Measurements from ENCODE around the gene OTUB2.

OTUB2 gene

DNA sequence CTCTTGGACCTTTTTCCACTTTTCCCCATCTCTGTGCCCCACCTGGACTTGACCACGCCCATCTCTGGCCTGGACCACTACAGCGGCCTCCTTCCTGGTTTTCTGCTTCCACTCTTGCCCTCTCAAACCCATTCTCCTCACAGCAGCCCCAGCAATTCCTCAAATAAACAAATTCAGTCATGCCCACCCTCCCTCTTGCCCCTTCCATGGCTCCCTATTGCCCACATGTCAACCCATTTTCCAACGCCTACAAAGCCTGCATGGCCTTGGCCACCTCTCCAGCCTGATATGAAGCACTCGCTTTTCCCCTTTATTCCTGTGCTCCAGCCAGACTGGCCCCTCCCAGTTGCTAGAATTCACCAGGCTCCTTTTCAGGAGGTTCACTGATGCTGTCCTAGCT lies 5.9 kb upstream of the OTUB2 start:
- TF ChIP-seq POLR2AphosphoS5 (IDR thresholded peaks at IDR 0.05; ENCODE audit: low read depth) (no peak), SPI1 (IDR thresholded peaks at IDR 0.05; ENCODE audit: borderline replicate concordance, low read depth) (no peak), GABPA (IDR thresholded peaks at IDR 0.05; ENCODE audit: low read depth) (no peak)
- TF ChIP-seq, protein P1, sequence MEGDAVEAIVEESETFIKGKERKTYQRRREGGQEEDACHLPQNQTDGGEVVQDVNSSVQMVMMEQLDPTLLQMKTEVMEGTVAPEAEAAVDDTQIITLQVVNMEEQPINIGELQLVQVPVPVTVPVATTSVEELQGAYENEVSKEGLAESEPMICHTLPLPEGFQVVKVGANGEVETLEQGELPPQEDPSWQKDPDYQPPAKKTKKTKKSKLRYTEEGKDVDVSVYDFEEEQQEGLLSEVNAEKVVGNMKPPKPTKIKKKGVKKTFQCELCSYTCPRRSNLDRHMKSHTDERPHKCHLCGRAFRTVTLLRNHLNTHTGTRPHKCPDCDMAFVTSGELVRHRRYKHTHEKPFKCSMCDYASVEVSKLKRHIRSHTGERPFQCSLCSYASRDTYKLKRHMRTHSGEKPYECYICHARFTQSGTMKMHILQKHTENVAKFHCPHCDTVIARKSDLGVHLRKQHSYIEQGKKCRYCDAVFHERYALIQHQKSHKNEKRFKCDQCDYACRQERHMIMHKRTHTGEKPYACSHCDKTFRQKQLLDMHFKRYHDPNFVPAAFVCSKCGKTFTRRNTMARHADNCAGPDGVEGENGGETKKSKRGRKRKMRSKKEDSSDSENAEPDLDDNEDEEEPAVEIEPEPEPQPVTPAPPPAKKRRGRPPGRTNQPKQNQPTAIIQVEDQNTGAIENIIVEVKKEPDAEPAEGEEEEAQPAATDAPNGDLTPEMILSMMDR (IDR thresholded peaks at IDR 0.05; ENCODE audit: insufficient read depth, low read length) = no peak
- TF ChIP-seq, protein P2, sequence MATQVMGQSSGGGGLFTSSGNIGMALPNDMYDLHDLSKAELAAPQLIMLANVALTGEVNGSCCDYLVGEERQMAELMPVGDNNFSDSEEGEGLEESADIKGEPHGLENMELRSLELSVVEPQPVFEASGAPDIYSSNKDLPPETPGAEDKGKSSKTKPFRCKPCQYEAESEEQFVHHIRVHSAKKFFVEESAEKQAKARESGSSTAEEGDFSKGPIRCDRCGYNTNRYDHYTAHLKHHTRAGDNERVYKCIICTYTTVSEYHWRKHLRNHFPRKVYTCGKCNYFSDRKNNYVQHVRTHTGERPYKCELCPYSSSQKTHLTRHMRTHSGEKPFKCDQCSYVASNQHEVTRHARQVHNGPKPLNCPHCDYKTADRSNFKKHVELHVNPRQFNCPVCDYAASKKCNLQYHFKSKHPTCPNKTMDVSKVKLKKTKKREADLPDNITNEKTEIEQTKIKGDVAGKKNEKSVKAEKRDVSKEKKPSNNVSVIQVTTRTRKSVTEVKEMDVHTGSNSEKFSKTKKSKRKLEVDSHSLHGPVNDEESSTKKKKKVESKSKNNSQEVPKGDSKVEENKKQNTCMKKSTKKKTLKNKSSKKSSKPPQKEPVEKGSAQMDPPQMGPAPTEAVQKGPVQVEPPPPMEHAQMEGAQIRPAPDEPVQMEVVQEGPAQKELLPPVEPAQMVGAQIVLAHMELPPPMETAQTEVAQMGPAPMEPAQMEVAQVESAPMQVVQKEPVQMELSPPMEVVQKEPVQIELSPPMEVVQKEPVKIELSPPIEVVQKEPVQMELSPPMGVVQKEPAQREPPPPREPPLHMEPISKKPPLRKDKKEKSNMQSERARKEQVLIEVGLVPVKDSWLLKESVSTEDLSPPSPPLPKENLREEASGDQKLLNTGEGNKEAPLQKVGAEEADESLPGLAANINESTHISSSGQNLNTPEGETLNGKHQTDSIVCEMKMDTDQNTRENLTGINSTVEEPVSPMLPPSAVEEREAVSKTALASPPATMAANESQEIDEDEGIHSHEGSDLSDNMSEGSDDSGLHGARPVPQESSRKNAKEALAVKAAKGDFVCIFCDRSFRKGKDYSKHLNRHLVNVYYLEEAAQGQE (IDR thresholded peaks at IDR 0.05; ENCODE audit: insufficient replicate concordance, low read depth) = no peak
- H3K4me3 ChIP-seq (replicated peaks; ENCODE audit: insufficient read depth, low read length) = no peak overlapping the region
- H3K27me3 ChIP-seq (ENCODE audit: insufficient read depth, poor library complexity, severe bottlenecking) = no peaks in the 10 kb centered on the region
- DNase-seq (ENCODE audit: low read depth in 1 of 2, low spot score in 1 of 2) = no peak
- H3K27ac ChIP-seq (replicated peaks) = no peak overlapping the region

DNA sequence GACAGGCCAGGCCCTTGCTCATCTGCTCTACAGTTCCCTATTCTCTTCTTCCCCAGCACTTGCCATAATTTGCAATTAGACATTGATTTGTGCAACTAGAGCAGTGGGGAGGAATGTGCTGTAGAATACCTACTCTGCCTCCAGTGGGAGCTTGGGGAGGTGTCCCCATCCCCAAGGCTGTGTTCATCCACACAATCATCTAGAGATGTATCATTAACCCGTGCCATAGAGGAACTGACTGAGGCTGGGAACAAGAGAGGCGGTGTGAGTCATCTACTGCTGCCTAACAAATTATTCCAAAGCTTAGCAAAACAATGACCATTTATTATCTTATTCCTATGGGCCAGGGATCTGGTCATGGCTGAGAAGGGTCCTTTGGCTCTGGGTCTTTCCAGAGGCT lies 5.1 kb upstream of the OTUB2 start:
- no peak for DNase-seq (ENCODE audit: low read depth in 1 of 2, low spot score in 1 of 2)
- no peak for TF ChIP-seq GABPA (IDR thresholded peaks at IDR 0.05; ENCODE audit: low read depth)
- TF ChIP-seq, protein P2 (IDR thresholded peaks at IDR 0.05; ENCODE audit: insufficient replicate concordance, low read depth) = no peak
- TF ChIP-seq SPI1 (IDR thresholded peaks at IDR 0.05; ENCODE audit: borderline replicate concordance, low read depth) = no peak
- TF ChIP-seq POLR2AphosphoS5 (IDR thresholded peaks at IDR 0.05; ENCODE audit: low read depth) = no peak
- TF ChIP-seq, protein P1 (IDR thresholded peaks at IDR 0.05; ENCODE audit: insufficient read depth, low read length) = no peak
- Histone ChIP-seq H3K27ac (replicated peaks) (no peak overlapping the region), H3K4me3 (replicated peaks; ENCODE audit: insufficient read depth, low read length) (no peak overlapping the region), H3K27me3 (ENCODE audit: insufficient read depth, poor library complexity, severe bottlenecking) (no peaks in the 10 kb centered on the region)

DNA sequence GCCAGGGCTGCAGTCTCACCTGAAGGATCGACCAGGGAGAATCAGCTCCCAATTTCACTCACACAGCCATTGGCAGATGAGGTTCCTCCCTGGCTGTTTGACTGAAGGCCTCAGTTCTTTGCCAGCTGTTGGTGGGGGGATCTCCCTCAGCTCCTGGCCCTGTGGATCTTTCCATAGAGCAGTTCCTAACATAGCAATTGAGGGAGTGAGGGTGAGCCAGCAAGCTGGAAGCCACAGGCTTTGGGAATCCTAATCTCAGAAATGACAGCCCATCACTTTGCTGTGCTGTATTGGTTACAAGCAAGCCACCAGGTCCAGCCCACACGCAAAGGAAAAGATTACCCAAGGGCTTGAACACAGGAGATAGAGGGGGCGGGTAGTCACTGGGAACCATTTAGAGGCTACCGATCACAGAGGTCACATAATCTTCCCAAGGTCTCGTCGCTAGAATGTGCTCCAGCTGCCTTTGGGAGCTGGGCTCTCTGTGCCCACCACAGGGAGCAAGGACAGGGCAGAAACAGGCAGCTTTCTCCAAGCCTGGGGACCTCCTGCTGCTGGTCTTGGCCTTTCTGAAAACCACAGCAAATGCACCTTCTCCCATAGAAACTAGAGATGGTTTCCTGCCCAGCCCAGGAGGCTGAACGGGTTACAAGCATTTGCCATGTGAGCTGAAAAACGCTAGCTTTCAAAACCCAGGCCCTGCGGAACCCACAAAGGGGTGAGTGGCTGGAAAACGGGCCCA lies 4.6 kb upstream of the OTUB2 start:
- Histone ChIP-seq H3K27ac (replicated peaks) (no peak overlapping the region), H3K4me3 (replicated peaks; ENCODE audit: insufficient read depth, low read length) (no peak overlapping the region), H3K27me3 (ENCODE audit: insufficient read depth, poor library complexity, severe bottlenecking) (no peaks in the 10 kb centered on the region)
- DNase-seq (ENCODE audit: low read depth in 1 of 2, low spot score in 1 of 2) = no peak
- TF ChIP-seq, protein P1 (IDR thresholded peaks at IDR 0.05; ENCODE audit: insufficient read depth, low read length) = no peak
- TF ChIP-seq POLR2AphosphoS5 (IDR thresholded peaks at IDR 0.05; ENCODE audit: low read depth) = no peak
- TF ChIP-seq, protein P2 (IDR thresholded peaks at IDR 0.05; ENCODE audit: insufficient replicate concordance, low read depth) = no peak
- TF ChIP-seq SPI1 (IDR thresholded peaks at IDR 0.05; ENCODE audit: borderline replicate concordance, low read depth) = no peak
- TF ChIP-seq GABPA (IDR thresholded peaks at IDR 0.05; ENCODE audit: low read depth) = no peak
